ENCODE results near the gene KIDINS220.

KIDINS220 gene

GRCh38 chr2:8836971-8837794 is at the start of gene KIDINS220:
Gene KIDINS220 (minus strand): TSS chr2:8837613. CDS start chr2:8827093, 10,520 bp downstream.
- DNase-seq, result peak; percentile 50

- no peak for DNase-seq
These were observed 49.5 kb upstream of the KIDINS220 start for GRCh38 chr2:8886876-8887275.

GRCh38 chr2:8886202-8886518 is 48.7 kb upstream of the KIDINS220 start:
- no peak for DNase-seq

- no peak for DNase-seq
These were observed 48.2 kb upstream of the KIDINS220 start for GRCh38 chr2:8885449-8886201.

- no peak for DNase-seq
These were observed 47.4 kb upstream of the KIDINS220 start for GRCh38 chr2:8884812-8885211.

GRCh38 chr2:8882094-8882493 is 44.7 kb upstream of the KIDINS220 start:
- no peak for DNase-seq

GRCh38 chr2:8877894-8878293 is 40.5 kb upstream of the KIDINS220 start:
- DNase-seq, result no peak

- no peak for DNase-seq
These were observed 39.9 kb upstream of the KIDINS220 start for GRCh38 chr2:8877332-8877731.

- DNase-seq, result no peak
These were observed 39.2 kb upstream of the KIDINS220 start for GRCh38 chr2:8876628-8877027.

GRCh38 chr2:8872821-8873432 is 35.5 kb upstream of the KIDINS220 start:
- DNase-seq, result peak; percentile 34

GRCh38 chr2:8870441-8870840 is 33.0 kb upstream of the KIDINS220 start:
- DNase-seq, result no peak

- DNase-seq, result no peak
These were observed 29.9 kb upstream of the KIDINS220 start for GRCh38 chr2:8867363-8867762.

- no peak for DNase-seq
These were observed 26.0 kb upstream of the KIDINS220 start for GRCh38 chr2:8863331-8863953.

- no peak for DNase-seq
These were observed 24.8 kb upstream of the KIDINS220 start for GRCh38 chr2:8862230-8862629.

GRCh38 chr2:8861797-8862196 is 24.4 kb upstream of the KIDINS220 start:
- no peak for DNase-seq

GRCh38 chr2:8860239-8860638 is 22.8 kb upstream of the KIDINS220 start:
- no peak for DNase-seq

- DNase-seq, result no peak
These were observed 21.5 kb upstream of the KIDINS220 start for GRCh38 chr2:8858910-8859309.

GRCh38 chr2:8858264-8858663 is 20.9 kb upstream of the KIDINS220 start:
- DNase-seq, result no peak

- DNase-seq, result no peak
These were observed 20.3 kb upstream of the KIDINS220 start for GRCh38 chr2:8857709-8858108.

GRCh38 chr2:8856176-8856575 is 18.8 kb upstream of the KIDINS220 start:
- no peak for DNase-seq

GRCh38 chr2:8855010-8855409 is 17.6 kb upstream of the KIDINS220 start:
- no peak for DNase-seq

- no peak for DNase-seq
These were observed 16.0 kb upstream of the KIDINS220 start for GRCh38 chr2:8853426-8853825.

- DNase-seq, result no peak
These were observed 14.6 kb upstream of the KIDINS220 start for GRCh38 chr2:8851811-8852560.

Data from DMS 273 treated with DMSO at 0.1 percent for 48 hours (cell line).